ENCODE measurements around the gene DNAAF5.
A peak's percentile ranks its signal among the peaks of the same experiment; 100 is the strongest.
"Not testable (repeated sequence)": the region's sequence is repeated elsewhere in the genome, so short reads cannot be mapped to it uniquely, and the experiment has no call there.

DNAAF5 gene

GRCh38 chr7:744854-745430 lies 18.4 kb downstream of the DNAAF5 start:
- no peaks in the 10 kb centered on the region for H3K27me3 Mint-ChIP-seq
- H3K4me3 Mint-ChIP-seq, result no peak overlapping the region
- H3K9me3 Mint-ChIP-seq, result no peaks in the 10 kb centered on the region
- H3K4me1 Mint-ChIP-seq (ENCODE audit: low read depth), result no peaks in the 10 kb centered on the region
- no peak for DNase-seq
- peaks cover 67% of the 10 kb centered on the region for H3K36me3 Mint-ChIP-seq (ENCODE audit: low read depth)
- no peak overlapping the region for H3K27ac Mint-ChIP-seq

GRCh38 chr7:745431-746154 lies 19.1 kb downstream of the DNAAF5 start:
- H3K4me1 Mint-ChIP-seq (ENCODE audit: low read depth), result no peaks in the 10 kb centered on the region
- H3K9me3 Mint-ChIP-seq, result no peaks in the 10 kb centered on the region

GRCh38 chr7:746155-747061 lies 19.9 kb downstream of the DNAAF5 start:
- Mint-ChIP-seq H3K36me3 (ENCODE audit: low read depth) (peaks cover 69% of the 10 kb centered on the region), H3K4me3 (no peak overlapping the region), H3K27ac (no peak overlapping the region), H3K27me3 (no peaks in the 10 kb centered on the region), H3K4me1 (ENCODE audit: low read depth) (no peaks in the 10 kb centered on the region), H3K9me3 (no peaks in the 10 kb centered on the region)
- DNase-seq, result no peak

More at GRCh38 chr7:745431-746154, 19.1 kb downstream of the DNAAF5 start:
- H3K27me3 Mint-ChIP-seq, result no peaks in the 10 kb centered on the region
- no peak overlapping the region for H3K27ac Mint-ChIP-seq
- DNase-seq, result no peak
- H3K36me3 Mint-ChIP-seq (ENCODE audit: low read depth), result peaks cover 69% of the 10 kb centered on the region
- no peak overlapping the region for H3K4me3 Mint-ChIP-seq

GRCh38 chr7:747186-747585 lies 20.7 kb downstream of the DNAAF5 start:
- Mint-ChIP-seq H3K4me1 (ENCODE audit: low read depth) (peaks cover 4% of the 10 kb centered on the region), H3K9me3 (no peaks in the 10 kb centered on the region), H3K4me3 (no peak overlapping the region), H3K27ac (no peak overlapping the region), H3K27me3 (no peaks in the 10 kb centered on the region), H3K36me3 (ENCODE audit: low read depth) (peaks cover 69% of the 10 kb centered on the region)
- no peak for DNase-seq

GRCh38 chr7:748446-748845 lies 21.9 kb downstream of the DNAAF5 start:
- Mint-ChIP-seq H3K36me3 (ENCODE audit: low read depth) (peaks cover 73% of the 10 kb centered on the region), H3K27me3 (no peaks in the 10 kb centered on the region), H3K9me3 (no peaks in the 10 kb centered on the region), H3K27ac (no peak overlapping the region), H3K4me1 (ENCODE audit: low read depth) (peaks cover 4% of the 10 kb centered on the region), H3K4me3 (no peak overlapping the region)
- no peak for DNase-seq

GRCh38 chr7:749140-749551 lies 22.6 kb downstream of the DNAAF5 start:
- no peak overlapping the region for H3K27ac Mint-ChIP-seq
- DNase-seq, result no peak

GRCh38 chr7:750111-750905 lies 23.8 kb downstream of the DNAAF5 start:
- H3K27ac Mint-ChIP-seq, result no peak overlapping the region
- peaks cover 4% of the 10 kb centered on the region for H3K4me1 Mint-ChIP-seq (ENCODE audit: low read depth)
- H3K27me3 Mint-ChIP-seq, result no peaks in the 10 kb centered on the region
- no peak overlapping the region for H3K4me3 Mint-ChIP-seq
- DNase-seq, result no peak
- H3K9me3 Mint-ChIP-seq, result no peaks in the 10 kb centered on the region
- peaks cover 77% of the 10 kb centered on the region for H3K36me3 Mint-ChIP-seq (ENCODE audit: low read depth)

More at GRCh38 chr7:749140-749551, 22.6 kb downstream of the DNAAF5 start:
- Mint-ChIP-seq H3K9me3 (no peaks in the 10 kb centered on the region), H3K4me3 (no peak overlapping the region), H3K36me3 (ENCODE audit: low read depth) (peaks cover 77% of the 10 kb centered on the region), H3K4me1 (ENCODE audit: low read depth) (peaks cover 4% of the 10 kb centered on the region), H3K27me3 (no peaks in the 10 kb centered on the region)

GRCh38 chr7:751826-752225 lies 25.3 kb downstream of the DNAAF5 start:
- H3K27me3 Mint-ChIP-seq, result no peaks in the 10 kb centered on the region
- H3K27ac Mint-ChIP-seq, result peak overlapping the region; percentile 13
- DNase-seq, result no peak

GRCh38 chr7:752256-752655 lies 25.8 kb downstream of the DNAAF5 start:
- H3K4me3 Mint-ChIP-seq; H3K9me3 Mint-ChIP-seq; H3K27ac Mint-ChIP-seq; DNase-seq; H3K4me1 Mint-ChIP-seq (ENCODE audit: low read depth); H3K27me3 Mint-ChIP-seq: not testable (repeated sequence)
- H3K36me3 Mint-ChIP-seq (ENCODE audit: low read depth), result peaks cover 80% of the 10 kb centered on the region

More at GRCh38 chr7:751826-752225, 25.3 kb downstream of the DNAAF5 start:
- no peaks in the 10 kb centered on the region for H3K9me3 Mint-ChIP-seq
- H3K4me3 Mint-ChIP-seq, result no peak overlapping the region
- H3K36me3 Mint-ChIP-seq (ENCODE audit: low read depth), result peaks cover 80% of the 10 kb centered on the region
- H3K4me1 Mint-ChIP-seq (ENCODE audit: low read depth), result peaks cover 4% of the 10 kb centered on the region

GRCh38 chr7:753190-753589 lies 26.7 kb downstream of the DNAAF5 start:
- Mint-ChIP-seq H3K36me3 (ENCODE audit: low read depth) (peaks cover 88% of the 10 kb centered on the region), H3K4me3 (no peak overlapping the region), H3K27me3 (no peaks in the 10 kb centered on the region), H3K27ac (no peak overlapping the region), H3K4me1 (ENCODE audit: low read depth) (peaks cover 4% of the 10 kb centered on the region), H3K9me3 (no peaks in the 10 kb centered on the region)
- no peak for DNase-seq

- Mint-ChIP-seq H3K27me3 (no peaks in the 10 kb centered on the region), H3K4me3 (no peak overlapping the region), H3K36me3 (ENCODE audit: low read depth) (peaks cover 93% of the 10 kb centered on the region), H3K9me3 (no peaks in the 10 kb centered on the region), H3K27ac (no peak overlapping the region), H3K4me1 (ENCODE audit: low read depth) (peaks cover 4% of the 10 kb centered on the region)
- DNase-seq, result no peak
Observed at GRCh38 chr7:754531-755412, 28.3 kb downstream of the DNAAF5 start.

- no peaks in the 10 kb centered on the region for H3K9me3 Mint-ChIP-seq
- H3K36me3 Mint-ChIP-seq (ENCODE audit: low read depth), result peaks cover 94% of the 10 kb centered on the region
- no peak overlapping the region for H3K4me3 Mint-ChIP-seq
- H3K27ac Mint-ChIP-seq, result no peak overlapping the region
- H3K27me3 Mint-ChIP-seq, result no peaks in the 10 kb centered on the region
- H3K4me1 Mint-ChIP-seq (ENCODE audit: low read depth), result peaks cover 4% of the 10 kb centered on the region
- no peak for DNase-seq
Observed at GRCh38 chr7:755413-755805, 28.9 kb downstream of the DNAAF5 start.

- H3K9me3 Mint-ChIP-seq, result no peaks in the 10 kb centered on the region
- no peak overlapping the region for H3K4me3 Mint-ChIP-seq
- H3K4me1 Mint-ChIP-seq (ENCODE audit: low read depth), result peaks cover 4% of the 10 kb centered on the region
- DNase-seq, result no peak
- peaks cover 93% of the 10 kb centered on the region for H3K36me3 Mint-ChIP-seq (ENCODE audit: low read depth)
- H3K27ac Mint-ChIP-seq, result no peak overlapping the region
- H3K27me3 Mint-ChIP-seq, result no peaks in the 10 kb centered on the region
Observed at GRCh38 chr7:756231-756927, 29.9 kb downstream of the DNAAF5 start.

Measured in activated T-cell treated with anti-CD3 and anti-CD28 coated beads, Interleukin-2, amount 50 U/mL, for 24 hours (primary cell).